ENCODE data around the gene TCF25. TPM values are rescaled to one million over a fixed set of nuclear protein-coding genes. Genes with fewer than 3 reads are reported as not detected.

TCF25 gene
- total RNA-seq, 4 donors from 2014 or later: 144 to 266 (median 201) TPM

- intact Hi-C loops (cut with DNase I): no loop called here
- no peaks in the 10 kb centered on the region for H3K27me3 ChIP-seq
- no peak overlapping the region for H3K27ac ChIP-seq
- DNase-seq: no peak
- H3K36me3 ChIP-seq: peaks cover 83 to 87% of the 10 kb centered on the region in 2 donors
- no peaks in the 10 kb centered on the region for H3K9me3 ChIP-seq
- TF ChIP-seq CTCF (IDR thresholded peaks at IDR 0.05): no peak
- TF ChIP-seq POLR2A (IDR thresholded peaks at IDR 0.05): no peak
- no peaks in the 10 kb centered on the region for H3K4me1 ChIP-seq
- no peak overlapping the region for H3K4me3 ChIP-seq (replicated peaks in 1 of 3)
- WGBS, 2 donors: 92 to 94% methylated on average over 11 to 16 of the region's 18 CpGs
Measured at GRCh38 chr16:89892055-89892630, 18.8 kb downstream of the TCF25 start.

- Histone ChIP-seq H3K4me1 (no peaks in the 10 kb centered on the region), H3K27me3 (no peaks in the 10 kb centered on the region), H3K27ac (no peak overlapping the region), H3K9me3 (no peaks in the 10 kb centered on the region), H3K4me3 (replicated peaks in 1 of 3) (no peak overlapping the region), H3K36me3 (peaks cover 82 to 83% of the 10 kb centered on the region in 2 donors)
- WGBS, 2 donors: 93 to 95% methylated on average over 7 to 9 of the region's 9 CpGs
- DNase-seq: no peak
- TF ChIP-seq POLR2A (IDR thresholded peaks at IDR 0.05): no peak
- TF ChIP-seq CTCF (IDR thresholded peaks at IDR 0.05): no peak
- intact Hi-C loops (cut with DNase I): no loop called here
Measured at GRCh38 chr16:89892635-89893034, 19.2 kb downstream of the TCF25 start.

- peaks cover 80 to 82% of the 10 kb centered on the region in 2 donors for H3K36me3 ChIP-seq
- no peaks in the 10 kb centered on the region for H3K9me3 ChIP-seq
- WGBS, 2 donors: 95 to 96% methylated on average over 23 to 24 of the region's 45 CpGs
- no peak overlapping the region for H3K27ac ChIP-seq
- intact Hi-C loops (cut with DNase I): no loop called here
- H3K4me3 ChIP-seq (replicated peaks in 1 of 3): no peak overlapping the region
- DNase-seq: no peak
- TF ChIP-seq CTCF (IDR thresholded peaks at IDR 0.05): no peak
- no peak for TF ChIP-seq POLR2A (IDR thresholded peaks at IDR 0.05)
- no peaks in the 10 kb centered on the region for H3K27me3 ChIP-seq
- no peaks in the 10 kb centered on the region for H3K4me1 ChIP-seq
Measured at GRCh38 chr16:89893642-89894548, 20.5 kb downstream of the TCF25 start.

- Histone ChIP-seq H3K27ac (no peak overlapping the region), H3K4me1 (no peaks in the 10 kb centered on the region), H3K9me3 (no peaks in the 10 kb centered on the region), H3K36me3 (peaks cover 79 to 83% of the 10 kb centered on the region in 2 donors), H3K4me3 (replicated peaks in 1 of 3) (no peak overlapping the region), H3K27me3 (no peaks in the 10 kb centered on the region)
- TF ChIP-seq CTCF (IDR thresholded peaks at IDR 0.05) (no peak), POLR2A (IDR thresholded peaks at IDR 0.05) (no peak)
- no peak for DNase-seq
- intact Hi-C loops (cut with DNase I): no loop called here
- WGBS, 2 donors: 94 to 97% methylated on average over 18 to 24 of the region's 26 CpGs
Measured at GRCh38 chr16:89895482-89896250, 22.3 kb downstream of the TCF25 start.

Measured in thyroid gland (tissue), 4 donors.